ENCODE results near the gene PDE4D.

GRCh38 chr5:59380350-59380951, 513.1 kb downstream of the PDE4D start:
- peak; percentile 70 for TF ChIP-seq CTCF (IDR thresholded peaks at IDR 0.05)
- TF ChIP-seq ZFX (IDR thresholded peaks at IDR 0.05; ENCODE audit: borderline replicate concordance), result no peak

Data from 22Rv1 (cell line).